Left kidney (tissue), 2 donors: ENCODE measurements around the gene DUSP11. TPM values are rescaled to one million over a fixed set of nuclear protein-coding genes. Genes with fewer than 3 reads are reported as not detected.
A peak's percentile ranks its signal among the peaks of the same experiment; 100 is the strongest.
"Not testable (repeated sequence)": the region's sequence is repeated elsewhere in the genome, so short reads cannot be mapped to it uniquely, and the experiment has no call there.

Source experiments
- DNase-seq: peaks from one replicate; pipeline ENCODE4 v3.0.0-alpha.2; 2013
- polyA plus RNA-seq: library from polyadenylated mRNA; unstranded; fragments of 120-200 nt; gene quantifications from one replicate; pipeline ENCODE4 v1.2.1, GENCODE V29; 2013; ENCODE audit not compliant: insufficient read length

DUSP11 gene
- polyA plus RNA-seq, 1 donor = 34.1 TPM

DNA sequence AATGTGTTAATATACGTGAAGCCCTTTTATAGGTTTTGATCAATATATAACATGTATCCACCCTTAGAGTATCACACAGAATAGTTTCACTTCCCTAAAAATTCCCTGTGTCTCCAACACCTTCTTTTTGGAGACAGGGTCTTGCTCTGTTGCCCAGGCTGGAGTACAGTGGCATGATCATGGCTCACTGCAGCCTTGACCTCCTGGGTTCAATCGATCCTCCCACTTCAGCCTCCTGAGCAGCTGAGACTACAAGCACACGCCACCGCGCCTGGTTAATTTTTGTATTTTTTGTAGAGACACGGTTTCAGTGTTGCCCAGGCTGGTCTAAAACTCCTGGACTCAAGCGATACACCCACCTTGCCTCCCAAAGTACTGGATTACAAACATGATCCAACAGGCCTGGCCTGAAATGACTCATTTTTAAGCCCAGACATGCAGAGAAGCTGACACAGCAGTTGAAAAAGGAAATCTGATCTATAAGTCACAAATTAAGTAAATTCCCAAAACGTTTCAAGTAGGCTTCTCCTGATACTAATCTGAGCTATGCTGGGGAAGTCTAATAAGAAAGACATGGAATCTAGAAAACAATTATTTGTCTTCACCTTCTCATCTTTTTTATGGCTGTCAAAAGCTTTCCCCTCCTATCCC lies 2.9 kb downstream of the DUSP11 start:
- DNase-seq = no peak

DNA sequence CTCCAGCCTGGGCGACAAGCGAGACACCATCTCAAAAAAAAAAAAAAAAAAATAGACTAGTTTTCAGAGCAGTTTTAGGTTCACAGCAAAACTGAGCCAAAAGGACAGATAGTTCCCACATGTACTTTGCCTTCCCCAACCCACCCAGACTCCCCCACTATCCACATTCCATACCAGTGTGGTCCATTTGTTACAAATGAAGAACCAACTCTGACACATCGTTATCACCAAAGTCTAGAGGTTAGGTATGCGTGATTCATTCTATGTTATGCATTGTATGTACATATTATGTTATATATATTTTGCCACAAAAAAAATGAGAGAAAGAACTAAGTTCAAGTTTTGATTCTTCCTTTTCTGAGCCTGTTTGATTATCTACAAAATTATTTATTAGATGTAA lies 3.5 kb downstream of the DUSP11 start:
- DNase-seq = no peak

DNA sequence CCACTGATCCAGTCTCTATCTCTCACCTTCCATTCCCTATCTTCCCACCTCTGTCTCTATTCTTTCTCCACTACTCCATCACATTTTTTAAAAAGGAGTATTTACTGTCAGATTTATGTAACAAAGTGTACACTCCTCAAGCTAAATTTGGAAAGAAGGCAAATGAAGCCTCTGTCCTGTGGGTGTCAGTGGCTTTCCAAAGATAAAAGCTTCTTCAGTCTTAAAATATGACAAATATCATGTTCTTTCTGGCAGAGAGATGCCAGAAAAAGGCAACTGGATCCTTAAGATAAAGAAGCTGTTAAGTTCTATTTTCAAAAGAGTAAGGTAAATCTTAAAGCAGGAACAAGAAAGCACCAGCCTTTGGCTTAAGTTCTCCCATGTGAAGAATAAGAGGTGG lies 7.1 kb downstream of the DUSP11 start:
- no peak for DNase-seq

DNA sequence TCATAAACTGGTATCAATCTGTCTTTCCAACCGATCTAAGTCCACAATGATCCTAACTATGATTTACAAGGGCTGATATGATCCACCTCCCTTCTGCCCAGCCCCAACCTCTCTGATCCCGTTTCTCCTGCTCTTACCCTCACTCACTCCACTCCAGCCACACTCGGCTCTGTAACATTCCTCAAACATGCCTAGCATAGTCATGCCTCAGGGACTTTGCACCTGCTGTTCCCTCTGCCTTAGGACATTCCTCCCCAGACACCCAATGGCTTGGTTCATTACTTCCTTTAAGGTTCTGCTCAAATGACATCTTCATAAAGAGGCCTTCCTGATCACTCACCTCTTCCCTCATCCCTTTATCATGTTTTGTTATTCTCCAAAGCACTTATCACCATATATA lies 9.2 kb downstream of the DUSP11 start:
- DNase-seq = no peak

DNA sequence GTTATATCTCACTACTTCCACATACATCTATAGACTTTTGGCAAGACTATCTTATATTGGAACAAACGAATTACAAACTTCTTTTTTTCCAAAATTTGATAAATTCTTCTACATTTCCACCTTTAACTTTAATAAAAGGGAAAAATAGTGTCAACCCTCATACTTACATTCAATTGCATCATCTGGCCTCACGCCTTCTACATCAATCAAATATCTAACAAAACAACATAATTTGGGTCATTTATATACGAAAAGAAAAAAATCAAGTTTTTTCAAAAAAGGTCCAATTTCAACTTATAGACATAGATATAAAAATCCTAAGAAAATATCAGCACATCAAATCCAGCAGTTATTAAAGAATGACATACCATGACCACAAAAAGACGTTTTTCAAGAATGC lies 12.9 kb downstream of the DUSP11 start:
- no peak for DNase-seq

DNA sequence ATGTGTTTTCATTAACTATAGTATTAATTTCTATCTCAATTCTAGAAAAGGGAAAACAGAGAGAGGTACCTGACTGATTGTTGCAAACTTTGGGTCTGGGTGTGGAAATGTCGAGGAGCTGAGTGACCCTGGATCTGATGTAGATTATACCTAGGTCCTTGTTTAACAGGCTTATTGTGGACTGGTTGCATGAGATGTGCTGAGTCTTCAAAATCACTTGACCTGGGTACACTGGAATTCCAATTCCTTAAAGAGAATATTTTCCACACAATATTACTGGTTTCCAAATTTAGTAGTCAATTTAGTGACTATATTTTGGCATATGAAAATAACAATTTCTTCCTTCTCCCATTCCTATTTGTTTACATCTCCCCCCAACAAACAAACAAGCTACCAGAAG lies 13.6 kb downstream of the DUSP11 start:
- DNase-seq = no peak

DNA sequence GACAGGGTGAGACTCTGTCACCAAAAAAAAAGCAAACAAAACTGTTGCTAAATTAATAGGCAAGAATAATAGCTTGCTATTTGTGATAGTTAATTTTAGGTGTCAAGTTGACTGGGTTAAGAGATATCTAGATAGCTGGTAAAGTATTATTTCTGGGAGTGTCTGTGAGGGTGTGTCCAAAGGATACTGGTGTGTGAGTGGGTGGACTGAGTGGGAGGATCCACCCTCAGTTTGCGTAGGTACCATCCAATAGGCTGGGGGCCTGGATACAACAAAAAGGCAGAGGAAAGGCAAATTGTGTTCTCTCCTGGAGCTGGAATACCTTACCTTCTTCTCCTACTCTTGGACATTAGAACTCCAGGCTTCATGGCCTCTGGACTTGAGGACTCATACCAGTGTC lies 15.0 kb downstream of the DUSP11 start:
- DNase-seq = no peak

DNA sequence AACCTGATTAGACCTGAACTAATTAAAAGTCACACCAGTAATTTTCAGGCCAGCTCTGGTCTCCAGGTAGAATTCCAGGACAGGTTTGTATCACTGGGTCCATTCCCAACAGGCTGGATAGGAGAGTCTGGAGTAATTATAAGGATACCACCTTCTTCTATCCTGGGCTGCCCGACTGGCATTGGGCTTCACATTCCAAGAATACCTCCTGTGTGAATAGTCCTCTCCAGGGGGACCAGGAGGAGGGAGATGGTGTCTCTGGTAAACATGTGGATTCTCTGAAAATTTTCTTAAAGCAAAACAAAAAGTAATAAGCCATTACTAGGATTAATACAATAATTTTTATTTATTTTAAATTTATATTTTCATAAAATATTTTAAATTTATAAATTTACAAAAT lies 17.3 kb downstream of the DUSP11 start:
- DNase-seq = no peak

DNA sequence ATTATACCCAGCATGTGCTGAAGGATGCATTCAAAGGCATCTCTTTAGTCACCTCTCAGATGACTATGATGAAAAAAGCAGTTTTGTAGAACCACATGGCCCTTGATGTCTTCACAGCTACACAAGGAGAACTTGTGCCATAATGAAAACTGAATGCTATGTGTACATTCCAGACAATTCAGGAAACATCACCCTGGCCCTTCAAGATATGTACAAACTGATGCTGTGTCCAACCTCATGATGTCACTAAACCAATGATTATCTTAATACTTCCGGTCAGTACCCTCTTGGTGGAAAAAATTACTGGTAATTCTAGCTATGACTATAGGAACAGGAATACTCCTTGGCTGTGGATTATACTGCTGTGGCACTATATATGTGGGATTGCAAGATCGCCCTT lies 20.0 kb downstream of the DUSP11 start:
- no peak for DNase-seq

DNA sequence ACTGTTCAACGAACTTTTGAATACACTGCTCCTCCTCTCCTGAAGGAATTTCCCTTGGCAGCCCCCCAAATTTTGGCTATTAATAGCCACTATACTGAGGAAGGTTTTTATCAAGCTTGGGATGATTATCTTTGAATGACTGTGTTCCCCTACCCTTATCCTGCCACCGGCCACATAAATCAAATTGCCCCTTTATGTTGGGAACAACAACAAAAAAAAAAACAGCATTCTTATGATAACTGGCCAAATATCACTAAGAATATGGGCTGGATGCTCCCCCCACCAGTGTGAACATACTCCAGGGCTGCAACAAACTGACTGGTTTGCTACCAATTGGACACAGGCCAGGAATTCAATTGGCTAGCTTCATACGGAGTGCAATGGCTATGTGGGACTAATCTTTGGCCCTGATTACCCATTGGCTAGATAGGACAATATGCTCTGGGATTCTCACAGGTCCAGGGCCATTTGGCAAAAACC lies 20.6 kb downstream of the DUSP11 start:
- DNase-seq = no peak

DNA sequence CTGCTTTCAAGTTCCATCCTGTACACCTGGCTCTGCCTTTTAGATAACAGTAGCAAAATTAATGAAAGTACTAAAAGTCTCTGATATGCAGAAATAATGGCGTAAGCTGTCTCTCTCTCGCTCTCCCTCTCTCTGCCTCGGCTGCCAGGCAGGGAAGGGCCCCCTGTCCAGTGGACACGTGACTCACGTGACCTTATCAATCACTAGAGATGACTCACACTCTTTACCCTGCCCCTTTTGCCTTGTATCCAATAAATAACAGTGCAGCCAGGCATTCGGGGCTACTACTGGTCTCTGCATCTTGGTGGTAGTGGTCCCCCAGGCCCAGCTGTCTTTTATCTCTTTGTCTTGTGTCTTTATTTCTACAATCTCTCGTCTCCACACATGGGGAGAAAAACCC lies 25.6 kb downstream of the DUSP11 start:
- not testable (repeated sequence) for DNase-seq

DNA sequence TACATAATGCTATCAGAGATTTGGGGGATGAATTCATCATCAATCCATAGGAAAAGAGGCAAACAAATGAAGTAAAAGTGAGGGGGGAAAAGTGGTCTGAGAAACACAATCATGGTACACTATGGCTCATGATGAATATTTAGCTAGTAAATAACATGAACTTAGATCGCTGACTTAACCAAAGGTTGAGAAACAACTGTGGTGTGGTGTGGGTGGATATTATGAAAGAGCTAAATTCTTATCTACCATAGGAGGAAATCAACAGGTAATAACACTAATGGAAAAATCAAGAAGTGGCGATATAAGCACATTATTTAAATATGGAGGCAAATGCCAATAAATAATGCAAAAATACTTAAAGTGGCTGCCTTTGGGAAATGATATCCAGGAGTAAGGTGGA lies 30.6 kb downstream of the DUSP11 start:
- no peak for DNase-seq

DNA sequence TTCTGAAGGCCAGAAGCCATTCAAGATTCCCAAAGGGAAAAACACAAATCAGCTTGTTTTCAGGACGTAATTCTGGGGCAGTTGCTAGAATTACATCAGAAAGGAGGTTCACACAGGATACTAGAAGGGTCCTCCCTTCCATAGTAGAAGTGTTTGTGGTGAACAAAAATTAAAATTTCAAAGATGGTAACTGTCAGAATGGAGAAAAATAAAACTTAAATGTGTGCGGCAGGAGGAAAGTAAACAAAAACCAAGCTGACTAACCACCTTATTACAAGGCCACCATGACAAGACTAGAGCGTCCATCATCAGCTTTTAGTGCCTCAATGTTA lies 33.1 kb downstream of the DUSP11 start:
- no peak for DNase-seq

DNA sequence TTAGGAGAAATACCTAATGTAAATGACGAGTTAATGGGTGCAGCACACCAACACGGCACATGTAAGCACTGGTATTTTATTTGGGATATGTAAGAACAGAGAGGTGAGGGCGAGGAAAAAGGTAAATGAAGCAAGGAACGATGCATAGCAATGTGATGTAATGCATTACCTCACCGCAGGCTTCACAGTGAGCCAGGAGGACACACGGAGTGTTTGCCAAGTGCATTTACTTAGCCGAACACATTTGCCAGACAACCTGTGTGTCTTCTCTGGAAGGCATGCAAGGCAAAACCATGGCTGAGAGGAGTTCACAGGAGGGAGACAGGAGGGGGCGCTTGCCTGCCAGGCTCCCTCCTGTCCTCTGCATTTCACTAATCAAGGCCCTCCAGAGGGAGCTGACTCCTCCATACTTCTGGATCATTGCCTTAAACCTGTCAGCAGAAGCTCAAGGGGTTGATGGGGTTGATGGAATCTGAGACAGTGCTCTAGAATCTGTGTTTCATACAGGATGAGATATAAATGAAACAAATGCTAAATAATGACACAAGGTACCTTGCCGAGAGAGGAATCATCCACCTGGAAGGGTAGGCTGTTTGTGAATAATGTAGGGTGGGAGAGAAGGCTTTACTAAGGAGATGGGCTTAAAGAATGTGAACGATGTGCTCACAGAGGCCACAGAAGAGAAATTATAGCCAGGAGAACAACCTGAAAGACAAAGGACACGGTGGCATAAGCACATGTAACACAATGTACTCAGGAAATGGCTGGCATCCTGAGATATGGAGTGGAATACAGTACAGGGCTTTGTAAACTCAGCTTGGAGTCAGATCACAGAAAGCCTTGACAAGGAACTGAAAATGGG lies 33.7 kb downstream of the DUSP11 start:
- DNase-seq = no peak

DNA sequence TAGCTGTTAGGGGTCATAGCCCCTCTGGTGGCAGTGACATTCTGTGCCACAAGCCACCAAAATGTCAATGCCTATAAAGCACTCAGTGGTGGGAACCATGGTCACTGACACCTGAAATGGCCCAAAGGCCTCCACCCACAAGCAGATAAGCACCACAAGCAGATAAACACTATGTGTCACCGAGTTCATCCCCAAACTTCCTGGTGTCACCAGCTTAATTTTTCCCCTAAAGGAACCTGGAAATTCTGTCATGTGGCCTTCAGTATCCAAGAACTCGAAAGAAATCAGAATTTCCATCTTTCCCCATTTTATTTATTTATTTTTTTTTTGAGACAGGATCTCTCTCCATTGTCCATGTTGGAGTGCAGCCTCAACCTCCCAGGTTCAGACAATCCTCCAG lies 39.1 kb downstream of the DUSP11 start:
- no peak for DNase-seq

DNA sequence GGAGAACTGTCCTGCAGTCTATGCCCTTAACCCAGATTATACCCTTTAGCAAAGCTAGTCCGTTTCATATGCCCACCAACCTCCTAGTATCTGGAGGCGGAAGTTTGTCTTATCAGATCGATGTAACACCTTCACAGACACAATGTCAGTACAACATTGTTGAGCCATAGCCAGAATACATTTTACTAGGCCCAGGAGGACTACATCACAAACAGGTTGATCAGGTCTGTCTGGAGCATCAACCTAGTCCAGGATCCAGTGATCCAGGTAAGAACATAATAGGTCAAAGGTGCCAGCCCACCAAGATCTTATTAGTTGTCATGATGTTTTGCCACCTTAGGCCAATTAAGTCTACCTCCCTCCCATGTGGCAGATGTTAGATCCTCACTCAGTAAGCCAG lies 40.8 kb downstream of the DUSP11 start:
- no peak for DNase-seq

DNA sequence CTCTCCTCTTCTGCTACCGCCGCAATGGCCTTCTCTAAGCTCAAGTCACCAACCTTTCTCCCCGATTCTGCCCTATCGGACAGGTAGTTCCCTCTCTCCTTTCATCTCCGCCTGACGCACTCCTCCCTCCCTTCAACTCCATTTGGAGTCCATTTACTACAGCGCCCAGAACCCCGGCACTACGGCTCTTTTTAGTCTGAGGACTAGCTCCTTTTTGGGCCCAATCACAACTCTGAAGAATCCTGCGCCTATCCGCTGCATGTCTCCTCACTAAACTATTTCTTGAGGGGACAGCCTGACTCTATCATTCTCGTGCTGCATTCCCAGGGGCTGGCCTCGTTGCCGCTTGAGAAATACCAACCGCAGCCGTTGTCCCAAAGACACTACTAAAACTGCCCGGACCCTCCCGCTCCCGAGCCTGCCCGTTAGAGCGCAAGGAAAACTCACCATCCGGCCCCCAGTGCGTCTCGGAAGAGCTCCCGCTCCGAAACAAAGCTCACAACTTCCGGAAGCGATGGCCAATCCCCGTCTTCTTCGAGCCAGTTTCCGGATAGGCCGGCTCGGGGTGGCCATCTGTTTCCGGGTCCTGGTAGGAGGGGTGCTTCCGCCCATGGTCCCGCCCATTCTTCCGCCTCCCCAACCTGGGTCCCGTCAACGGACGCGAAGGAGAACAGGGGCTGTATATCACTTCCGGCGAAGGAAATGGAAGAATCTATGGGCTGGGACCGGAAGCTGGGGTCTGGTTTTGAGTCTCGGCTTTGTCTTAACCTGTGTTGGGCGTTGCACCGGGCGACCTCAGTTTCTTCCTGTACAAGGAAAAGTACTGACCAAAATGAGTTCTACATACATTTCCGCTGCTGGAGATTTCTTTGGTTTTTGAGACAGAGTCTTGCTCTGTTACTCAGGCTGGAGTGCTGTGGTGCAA lies 42.8 kb downstream of the DUSP11 start, which contains the start of gene TPRKB:
Gene TPRKB (minus strand): TSS at position 491 of the 925 bp plus-strand sequence. CDS start 2,776 bp downstream, outside the sequence.
- DNase-seq = peak; percentile 96

DNA sequence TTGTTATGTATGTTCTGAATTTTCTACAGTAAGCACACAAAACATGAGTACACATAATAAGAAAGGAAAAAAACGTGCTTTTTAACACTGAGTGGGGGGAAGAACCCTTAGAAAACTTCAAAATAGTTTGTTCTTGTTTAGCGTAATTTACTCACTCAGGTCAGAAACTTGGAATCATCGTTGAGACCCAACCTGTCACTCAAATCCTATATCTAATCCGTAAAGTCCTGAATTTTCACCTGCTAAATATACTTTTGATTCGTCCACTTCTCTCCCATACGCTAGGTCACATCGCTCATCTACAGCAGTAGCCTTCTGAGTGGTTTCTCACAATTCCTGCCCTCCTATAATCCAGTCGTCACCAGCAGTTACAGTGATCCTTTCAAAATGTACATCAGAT lies 43.5 kb downstream of the DUSP11 start:
- no peak for DNase-seq

DNA sequence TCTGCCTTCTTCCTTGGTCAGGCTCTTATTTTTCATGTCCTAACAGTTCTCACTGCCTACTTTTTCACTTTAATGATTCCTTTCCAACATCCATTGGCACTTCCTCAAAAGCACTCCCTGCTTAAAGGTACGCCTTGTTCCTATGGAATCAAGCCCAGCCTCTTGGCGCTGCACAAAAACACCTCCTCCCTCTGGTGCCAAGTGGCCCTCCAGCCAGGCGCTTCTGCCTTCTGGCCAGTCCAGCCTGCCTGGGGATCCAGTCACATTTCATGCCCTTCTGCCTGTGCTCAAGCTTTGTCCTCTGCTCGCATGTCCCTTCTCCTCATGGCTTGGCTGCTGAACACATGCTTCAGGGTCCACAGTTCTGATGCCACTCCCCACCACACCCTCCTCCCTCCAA lies 49.1 kb downstream of the DUSP11 start:
- no peak for DNase-seq

DNA sequence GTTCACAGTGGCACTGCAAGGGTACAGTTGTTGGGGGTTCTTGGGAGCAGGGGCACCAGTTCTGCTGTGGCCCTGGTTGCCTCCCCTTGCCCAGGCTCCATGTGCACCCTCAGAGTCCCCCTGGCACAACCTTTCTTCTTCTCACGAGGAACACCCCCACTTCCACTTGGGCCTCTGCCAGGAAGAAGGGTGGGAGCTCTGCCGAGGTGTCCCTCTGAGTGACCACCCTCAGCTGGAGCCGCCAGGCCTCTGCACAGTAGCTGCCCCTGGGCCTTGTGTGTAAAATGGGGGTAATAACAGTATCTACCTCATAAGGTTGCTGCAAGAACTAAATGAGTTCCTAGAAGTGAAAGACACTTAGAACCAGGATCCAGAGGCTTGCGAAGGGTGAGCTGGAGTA lies 51.2 kb downstream of the DUSP11 start:
- DNase-seq = no peak

DNA sequence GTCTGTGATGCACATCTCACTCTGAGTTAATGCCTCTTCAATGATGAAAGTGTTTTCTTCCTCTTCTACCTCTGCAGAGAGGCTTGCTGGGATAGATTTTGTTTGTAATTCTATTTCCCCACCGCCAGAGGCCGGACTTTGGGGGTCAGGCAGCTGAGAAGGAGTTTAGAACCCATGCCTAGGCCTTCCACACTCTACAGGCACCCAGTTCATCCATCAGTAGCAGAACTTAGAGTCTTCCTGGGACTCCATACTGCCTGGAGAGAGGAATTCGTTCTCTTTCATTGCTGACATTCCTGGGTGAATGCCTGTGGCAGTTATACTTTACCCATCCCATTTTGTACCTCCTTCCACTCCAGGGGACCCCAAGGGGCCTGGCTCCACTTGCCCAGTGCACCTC lies 51.9 kb downstream of the DUSP11 start:
- DNase-seq = no peak

DNA sequence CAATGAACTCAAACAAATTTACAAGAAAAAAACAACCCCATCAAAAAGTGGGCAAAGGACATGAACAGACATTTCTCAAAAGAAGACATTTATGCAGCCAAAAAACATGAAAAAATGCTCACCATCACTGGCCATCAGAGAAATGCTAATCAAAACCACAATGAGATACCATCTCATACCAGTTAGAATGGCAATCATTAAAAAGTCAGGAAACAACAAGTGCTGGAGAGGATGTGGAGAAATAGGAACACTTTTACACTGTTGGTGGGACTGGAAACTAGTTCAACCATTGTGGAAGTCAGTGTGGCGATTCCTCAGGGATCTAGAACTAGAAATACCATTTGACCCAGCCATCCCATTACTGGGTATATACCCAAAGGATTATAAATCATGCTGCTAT lies 53.2 kb downstream of the DUSP11 start:
- not testable (repeated sequence) for DNase-seq
